SW 1271 (cell line): ENCODE data around the gene CDH11.

Experiments used
- DNase-seq, 2 experiments: peaks; one replicate each; lab custom pipeline; 2025; lab: John Stamatoyannopoulos, UW

CDH11 gene

GRCh38 chr16:65024767-65025178, 97.1 kb downstream of the CDH11 start:
- DNase-seq: no peak

- DNase-seq: no peak
These were observed 98.1 kb downstream of the CDH11 start for GRCh38 chr16:65023802-65024201.

DNA sequence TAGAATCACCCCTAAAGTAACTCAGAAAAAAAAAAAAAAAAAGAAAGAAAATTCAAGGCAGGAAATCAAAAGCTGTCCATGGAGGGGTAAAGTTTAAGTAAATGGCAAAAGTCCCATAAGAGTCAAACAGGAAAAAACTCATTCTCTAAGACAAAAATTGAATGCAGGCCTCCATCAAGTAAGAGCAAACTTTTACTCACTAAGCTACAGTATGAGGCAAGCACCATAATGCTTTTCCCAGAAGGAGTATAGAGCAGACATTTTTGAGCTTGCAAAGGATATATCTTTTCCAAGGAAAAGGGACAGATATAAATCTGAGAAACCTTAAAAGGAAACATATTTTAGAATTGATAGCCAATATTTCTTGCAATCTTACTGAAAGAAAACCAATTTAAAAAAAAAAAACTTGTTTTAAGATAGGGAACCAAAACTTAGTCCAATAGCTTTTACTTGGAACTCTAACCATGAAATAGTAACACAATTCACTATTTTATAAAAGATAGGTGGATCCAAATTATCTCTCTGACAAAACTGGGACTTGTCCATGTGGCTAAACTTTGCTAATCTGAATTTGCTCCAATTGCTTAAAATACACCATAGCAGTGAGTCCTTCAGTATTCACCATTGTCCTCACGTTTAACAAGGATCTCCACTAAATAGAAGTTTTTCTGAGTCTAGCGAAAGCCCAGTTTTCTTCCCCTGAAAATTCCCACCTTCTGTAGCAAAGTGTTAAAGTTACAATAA, 99.8 kb downstream of the CDH11 start:
- DNase-seq: no peak

DNA sequence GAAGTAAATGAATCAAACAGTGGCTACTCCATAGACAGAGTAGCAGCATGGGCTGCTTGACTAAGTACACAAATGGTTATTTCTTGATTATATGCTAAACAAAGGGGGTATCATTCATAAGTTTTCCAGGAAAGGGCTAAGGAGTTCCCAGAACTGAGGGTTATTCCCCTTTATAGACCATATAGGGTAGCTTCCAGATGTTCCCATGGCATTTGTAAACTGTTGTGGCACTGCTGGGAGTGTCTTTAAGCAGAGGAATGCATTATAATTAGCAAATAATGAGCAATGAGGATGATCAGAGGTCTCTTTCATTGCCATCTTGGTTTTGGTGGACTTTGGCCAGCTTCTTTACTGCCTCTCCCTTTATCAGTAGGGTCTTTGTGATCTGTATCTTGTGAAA, 105.1 kb downstream of the CDH11 start:
- no peak for DNase-seq

- no peak for DNase-seq
These were observed 106.3 kb downstream of the CDH11 start for GRCh38 chr16:65015599-65015998.

- DNase-seq: no peak
These were observed 109.5 kb downstream of the CDH11 start for GRCh38 chr16:65012357-65012756.

DNA sequence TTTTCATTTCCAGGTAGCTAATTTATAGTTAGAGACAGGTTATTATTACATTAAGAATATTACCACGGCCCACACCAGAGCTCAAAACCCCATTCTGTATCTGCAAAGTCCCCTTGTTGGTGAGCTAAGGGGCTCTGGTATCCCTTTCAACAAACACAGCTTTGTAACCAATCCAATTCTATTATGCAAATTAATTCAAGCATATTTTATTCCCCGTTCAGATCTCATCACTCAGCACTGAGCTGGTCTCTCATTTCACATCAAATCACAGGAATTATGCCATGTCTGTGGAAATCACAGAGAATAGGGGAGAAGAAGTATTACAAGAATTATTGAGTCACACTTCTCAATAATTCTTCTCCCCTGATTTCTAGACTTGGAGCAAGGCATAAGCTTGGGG, 111.7 kb downstream of the CDH11 start:
- DNase-seq: no peak

GRCh38 chr16:65005696-65006095, 116.2 kb downstream of the CDH11 start:
- DNase-seq: no peak

- DNase-seq: no peak
These were observed 117.3 kb downstream of the CDH11 start for GRCh38 chr16:65004570-65004969.

- DNase-seq: no peak
These were observed 118.2 kb downstream of the CDH11 start for GRCh38 chr16:65003621-65004020.

GRCh38 chr16:65002265-65002664, 119.6 kb downstream of the CDH11 start:
- DNase-seq: no peak

- no peak for DNase-seq
These were observed 121.2 kb downstream of the CDH11 start for GRCh38 chr16:65000654-65001053.

DNA sequence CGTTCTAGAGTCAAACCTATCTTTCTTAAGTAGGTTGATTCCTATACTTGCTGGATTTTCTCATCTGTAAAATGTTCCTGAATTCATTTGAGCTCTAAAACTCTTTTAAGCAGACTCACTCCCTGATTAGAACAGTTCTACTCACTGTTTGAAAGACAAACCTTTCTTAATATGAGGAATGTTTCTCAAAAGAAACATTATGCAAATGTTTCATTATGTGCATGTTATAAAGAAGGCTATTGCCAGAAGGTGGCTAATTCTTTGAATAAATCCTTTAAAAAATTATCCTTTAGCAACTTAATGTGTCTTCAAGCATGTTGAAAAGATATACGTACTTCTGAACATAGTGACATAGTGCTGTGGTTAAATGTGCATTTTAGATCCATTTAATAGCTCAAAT, 124.1 kb downstream of the CDH11 start:
- no peak for DNase-seq

DNA sequence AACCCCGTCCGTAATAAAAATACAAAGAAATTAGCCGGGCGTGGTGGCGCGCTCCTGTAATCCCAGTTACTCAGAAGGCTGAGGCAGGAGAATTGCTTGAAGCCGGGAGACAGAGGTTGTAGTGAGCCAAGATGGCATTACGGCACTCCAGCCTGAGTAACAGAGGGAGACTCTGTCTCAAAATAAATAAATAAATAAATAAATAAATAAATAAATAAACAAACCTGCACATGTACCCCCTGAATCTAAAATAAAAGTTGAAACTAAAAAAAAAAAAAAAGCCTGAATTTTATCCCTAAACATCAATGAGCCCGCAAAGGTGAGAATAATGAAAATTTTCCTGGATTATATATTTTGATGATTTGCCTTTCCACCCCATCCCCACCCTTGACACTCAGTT, 124.7 kb downstream of the CDH11 start:
- no peak for DNase-seq

DNA sequence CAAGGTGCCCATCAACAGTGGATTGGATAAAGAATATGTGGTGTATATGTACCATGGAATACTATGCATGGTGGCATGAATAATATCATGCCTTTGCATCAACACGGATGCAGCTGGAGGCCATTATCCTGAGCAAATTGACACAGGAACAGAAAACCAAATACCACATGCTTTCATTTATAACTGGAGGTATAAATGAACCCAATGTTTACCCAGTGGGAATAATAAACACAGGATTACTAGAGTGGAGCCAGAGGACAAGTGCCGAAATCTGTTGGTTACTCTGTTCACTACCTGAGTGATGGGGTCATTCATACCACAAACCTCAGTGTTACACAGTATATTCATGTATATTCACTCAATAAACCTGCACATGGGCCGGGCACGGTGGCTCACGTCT, 125.2 kb downstream of the CDH11 start:
- DNase-seq: no peak

DNA sequence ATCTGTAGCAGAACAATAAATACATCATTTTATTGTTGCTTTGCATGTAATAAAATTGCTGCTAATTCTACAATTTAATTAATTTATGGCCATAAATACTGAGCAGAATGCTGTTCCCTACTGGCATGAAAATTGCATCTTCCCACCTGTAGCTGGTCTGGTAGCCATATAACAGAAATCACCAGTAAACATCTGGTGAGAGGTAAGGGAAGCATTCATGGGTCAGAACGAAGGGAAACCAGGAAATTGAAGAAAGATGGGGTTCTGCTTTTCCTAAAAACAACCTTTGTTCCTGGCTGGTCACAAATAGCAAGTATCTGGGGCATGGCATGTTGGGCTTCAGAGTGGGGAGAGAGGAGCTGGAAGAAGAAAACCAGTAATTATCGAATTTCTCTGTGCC, 128.4 kb downstream of the CDH11 start:
- DNase-seq: no peak

- DNase-seq: no peak
These were observed 130.9 kb downstream of the CDH11 start for GRCh38 chr16:64991001-64991400.

DNA sequence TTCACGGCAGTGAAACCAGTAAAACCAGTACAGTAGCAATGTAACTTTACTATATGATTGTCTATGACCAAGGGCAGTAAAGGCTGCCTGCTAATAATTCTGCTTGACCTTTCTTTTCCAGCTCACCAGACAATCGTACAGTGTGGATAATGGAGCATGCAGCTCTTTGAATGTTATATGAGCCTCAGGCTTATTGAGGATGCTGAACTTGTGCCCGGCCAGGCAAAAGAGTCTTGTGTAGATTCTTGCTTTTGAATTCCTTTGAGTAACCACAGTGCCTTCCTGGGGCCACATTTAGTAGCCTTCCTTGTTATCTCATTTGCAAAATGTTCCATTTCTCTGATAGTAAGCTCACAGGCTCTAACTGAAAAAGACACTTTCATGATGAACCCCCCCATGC, 131.8 kb downstream of the CDH11 start:
- DNase-seq: no peak

DNA sequence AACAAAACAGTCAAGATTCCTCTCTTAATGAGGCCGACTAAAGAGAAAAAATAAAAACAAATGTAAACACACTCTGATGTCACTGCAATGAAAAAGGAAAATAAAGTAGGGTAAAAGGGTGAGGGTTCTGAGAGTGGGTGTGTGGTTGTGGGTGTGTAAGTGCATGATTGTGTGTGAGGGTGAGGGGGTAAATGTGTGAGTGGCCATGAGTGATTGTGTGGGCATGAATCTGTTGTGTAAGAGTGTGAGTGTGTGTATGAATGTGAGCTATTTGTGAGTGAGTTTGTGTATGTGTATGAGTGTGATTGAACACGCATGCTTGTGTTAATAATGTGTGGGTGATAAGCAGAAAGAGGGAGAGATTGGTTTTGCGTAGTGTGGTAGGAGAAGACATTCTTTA, 132.8 kb downstream of the CDH11 start:
- no peak for DNase-seq

- DNase-seq: no peak
These were observed 137.9 kb downstream of the CDH11 start for GRCh38 chr16:64983963-64984362.

GRCh38 chr16:64983231-64983630, 138.6 kb downstream of the CDH11 start:
- no peak for DNase-seq

GRCh38 chr16:64982581-64982980, 139.3 kb downstream of the CDH11 start:
- no peak for DNase-seq

DNA sequence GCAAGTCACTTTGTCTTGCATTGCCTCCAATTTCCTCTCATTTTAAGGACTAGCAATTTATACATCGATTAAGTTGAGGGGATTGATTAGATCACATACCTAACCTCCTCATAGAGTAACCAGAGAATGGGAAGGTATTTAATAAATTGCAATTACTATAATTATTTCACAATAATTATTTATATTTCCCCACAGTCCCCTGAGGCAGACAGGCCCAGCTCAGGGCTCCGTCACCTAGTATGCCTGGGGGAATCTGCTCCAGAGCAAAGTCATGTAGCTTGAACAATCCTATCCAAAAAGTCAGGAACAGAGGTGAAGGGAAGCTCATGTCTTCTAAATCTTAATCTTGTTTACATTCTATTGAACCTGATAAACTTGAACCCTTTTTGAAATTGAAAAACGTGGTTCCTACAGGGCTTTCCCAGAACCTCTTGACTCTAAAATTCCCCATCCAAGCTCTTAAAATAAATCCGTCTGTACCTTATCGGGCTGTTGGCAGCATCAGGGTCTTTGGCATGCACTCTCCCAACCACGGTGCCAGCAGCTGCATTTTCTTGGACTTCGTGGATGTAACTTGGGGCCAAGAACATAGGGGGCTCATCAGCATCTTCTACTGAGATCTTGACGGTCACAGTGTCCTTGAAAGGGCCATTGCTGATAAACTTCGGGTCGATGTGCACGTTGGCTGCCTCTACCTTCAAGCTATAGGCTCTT, 140.1 kb downstream of the CDH11 start:
- DNase-seq: no peak
